GM23338 (cell line): ENCODE measurements around the gene ADH5. TPM values are rescaled to one million over a fixed set of nuclear protein-coding genes. Genes with fewer than 3 reads are reported as not detected.

Source experiments
- ATAC-seq: fragments of 200-7000 bp; cut with Tn5 transposase; 3 replicates; pipeline ENCODE4 v1.9.1; 2020
- DNase-seq: peaks from one replicate; pipeline ENCODE4 v3.0.0-alpha.2; 2015; ENCODE audit warnings: low spot score
- H2AFZ ChIP-seq: fragments of 200-600 bp; sonication (generic); 2 replicates; pipeline ENCODE4 v1.8.0; 2016; ENCODE audit warnings: antibody characterized with exemption, mild to moderate bottlenecking, moderate library complexity
- H3F3A ChIP-seq: fragments of 200-600 bp; sonication (generic); replicated peaks from 2 replicates; pipeline ENCODE4 v1.8.0; 2017; ENCODE audit warnings: antibody characterized with exemption, mixed run types, low read depth
- H3K27ac ChIP-seq: fragments of 200-600 bp; sonication (generic); 2 replicates; pipeline ENCODE4 v1.6.1; 2016; ENCODE audit warnings: low read depth
- H3K27me3 ChIP-seq: fragments of 200-600 bp; sonication (generic); 2 replicates; pipeline ENCODE4 v1.8.0; 2016; ENCODE audit warnings: mild to moderate bottlenecking, mixed run types, moderate library complexity; ENCODE audit not compliant: insufficient read depth
- H3K36me3 ChIP-seq: fragments of 200-600 bp; sonication (generic); 2 replicates; pipeline ENCODE4 v1.8.0; 2016; ENCODE audit warnings: mild to moderate bottlenecking; ENCODE audit not compliant: insufficient read depth
- H3K4me1 ChIP-seq: fragments of 200-600 bp; sonication (generic); 2 replicates; pipeline ENCODE4 v1.8.0; 2016; ENCODE audit warnings: mild to moderate bottlenecking, moderate library complexity; ENCODE audit not compliant: insufficient read depth
- H3K4me2 ChIP-seq: fragments of 200-600 bp; sonication (generic); 2 replicates; pipeline ENCODE4 v1.7.1; 2017; ENCODE audit warnings: mixed run types
- H3K4me3 ChIP-seq: fragments of 200-600 bp; sonication (generic); 2 replicates; pipeline ENCODE4 v1.6.1; 2016; ENCODE audit warnings: mixed run types
- H3K79me2 ChIP-seq: fragments of 200-600 bp; sonication (generic); replicated peaks from 2 replicates; pipeline ENCODE4 v1.8.0; 2017; ENCODE audit warnings: mild to moderate bottlenecking; ENCODE audit not compliant: insufficient read depth
- H3K9me2 ChIP-seq: fragments of 200-600 bp; sonication (generic); 2 replicates; pipeline ENCODE4 v1.8.0; 2017; ENCODE audit not compliant: insufficient read depth
- H4K20me1 ChIP-seq: fragments of 200-600 bp; sonication (generic); replicated peaks from 2 replicates; pipeline ENCODE4 v1.8.0; 2017; ENCODE audit warnings: mild to moderate bottlenecking; ENCODE audit not compliant: insufficient read depth
- H3K27ac Mint-ChIP-seq: 2 replicates; pipeline ENCODE4 v1.8.0; 2020; ENCODE audit warnings: inconsistent platforms, mild to moderate bottlenecking, moderate library complexity, mixed read lengths
- H3K27me3 Mint-ChIP-seq: 3 replicates; pipeline ENCODE4 v1.8.0; 2022; ENCODE audit warnings: low read depth, mild to moderate bottlenecking, moderate library complexity, mixed read lengths, inconsistent platforms; ENCODE audit not compliant: insufficient read depth, poor library complexity
- H3K36me3 Mint-ChIP-seq: 3 replicates; pipeline ENCODE4 v1.8.0; 2021; ENCODE audit warnings: low read depth, mild to moderate bottlenecking, inconsistent platforms, moderate library complexity, mixed read lengths
- H3K4me1 Mint-ChIP-seq: 3 replicates; pipeline ENCODE4 v1.8.0; 2020; ENCODE audit warnings: mild to moderate bottlenecking, inconsistent platforms, mixed read lengths
- H3K4me3 Mint-ChIP-seq: 3 replicates; pipeline ENCODE4 v1.8.0; 2021; ENCODE audit warnings: moderate library complexity, mild to moderate bottlenecking, inconsistent platforms, mixed read lengths
- H3K9me3 Mint-ChIP-seq: 3 replicates; pipeline ENCODE4 v1.8.0; 2020; ENCODE audit warnings: moderate library complexity, mild to moderate bottlenecking, inconsistent platforms, mixed read lengths
- EZH2 ChIP-seq: fragments of 200-600 bp; sonication (generic); IDR thresholded peaks from one replicate; pipeline ENCODE4 v1.8.0; 2017; ENCODE audit warnings: antibody characterized with exemption, mild to moderate bottlenecking, low read depth; ENCODE audit not compliant: unreplicated experiment
- EZH2phosphoT487 ChIP-seq: fragments of 200-600 bp; sonication (generic); IDR thresholded peaks from one replicate; pipeline ENCODE4 v1.8.1; 2018; ENCODE audit warnings: antibody characterized with exemption; ENCODE audit not compliant: unreplicated experiment
- POLR2AphosphoS5 ChIP-seq: IDR thresholded peaks from 2 replicates; pipeline ENCODE4 v1.6.1; 2016; ENCODE audit warnings: antibody characterized with exemption, low read depth
- STAT1 ChIP-seq: IDR thresholded peaks from one replicate; pipeline ENCODE4 v1.6.1; 2016; ENCODE audit warnings: antibody characterized with exemption; ENCODE audit not compliant: unreplicated experiment
- ZNF114 ChIP-seq: fragments of 250-450 bp; sonication (Bioruptor Pico); IDR thresholded peaks from 2 replicates; pipeline ENCODE4 v1.5.0; 2020; ENCODE audit warnings: mild to moderate bottlenecking, moderate library complexity
- ZNF331 ChIP-seq: fragments of 250-450 bp; sonication (Bioruptor Pico); IDR thresholded peaks from 2 replicates; pipeline ENCODE4 v1.5.0; 2020; ENCODE audit warnings: low read depth, mild to moderate bottlenecking, moderate library complexity
- polyA plus RNA-seq: library from polyadenylated mRNA; unstranded; fragments of >200 nt; fragmentation: Nextera tagmentation; extraction: Ambion mirVana; gene quantifications from 2 replicates; pipeline ENCODE4 v1.2.1, GENCODE V29; 2016
- total RNA-seq: library from RNA; depleted of rRNA; stranded (reverse); fragments of >200 nt; shearing (Covaris generic); gene quantifications from 2 replicates; pipeline ENCODE4 v1.2.3, GENCODE V29; 2014
- TF ChIP-seq, protein P1 (sequence below): IDR thresholded peaks from 2 replicates; pipeline ENCODE4 v1.6.1; 2016; ENCODE audit warnings: antibody characterized with exemption
- TF ChIP-seq, protein P2 (sequence below): fragments of 250-450 bp; sonication (Bioruptor Pico); IDR thresholded peaks from 2 replicates; pipeline ENCODE4 v1.5.0; 2020; ENCODE audit warnings: mild to moderate bottlenecking, moderate library complexity

ADH5 gene
- total and polyA plus RNA-seq, 2 experiments from 2014 or later = 224 to 250 TPM

DNA sequence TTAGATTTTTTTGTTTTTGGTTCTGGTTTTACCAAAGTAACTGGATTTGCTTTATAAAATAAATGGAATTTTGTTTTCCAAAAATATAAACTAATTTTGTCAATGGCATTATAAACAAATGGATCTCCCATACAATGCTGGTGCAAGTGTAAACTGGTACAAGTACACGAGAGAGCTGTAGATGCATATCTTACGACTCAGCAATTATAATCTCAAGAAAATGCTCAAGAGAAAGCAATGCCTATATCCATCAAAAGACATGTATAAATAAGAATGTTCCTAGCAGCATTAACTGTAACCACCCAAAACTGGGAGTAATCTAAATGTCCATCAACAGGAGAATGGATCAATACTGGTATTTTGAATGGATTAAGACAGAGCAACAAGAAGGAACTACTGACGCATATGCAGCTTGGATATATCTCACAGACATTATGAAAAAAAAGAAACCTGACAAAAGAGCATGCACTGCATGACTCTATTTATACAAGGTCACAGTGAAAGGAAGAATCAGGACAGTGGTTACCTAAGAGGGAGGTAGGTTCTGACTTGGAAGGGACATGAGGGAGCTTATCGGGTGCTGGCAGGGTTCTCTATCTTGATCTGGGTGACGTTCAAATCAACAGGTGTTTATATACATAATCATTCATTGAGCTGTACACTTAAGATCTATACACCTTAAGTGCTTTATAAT lies 9.5 kb downstream of the ADH5 start (continued):
- TF ChIP-seq, protein P1, sequence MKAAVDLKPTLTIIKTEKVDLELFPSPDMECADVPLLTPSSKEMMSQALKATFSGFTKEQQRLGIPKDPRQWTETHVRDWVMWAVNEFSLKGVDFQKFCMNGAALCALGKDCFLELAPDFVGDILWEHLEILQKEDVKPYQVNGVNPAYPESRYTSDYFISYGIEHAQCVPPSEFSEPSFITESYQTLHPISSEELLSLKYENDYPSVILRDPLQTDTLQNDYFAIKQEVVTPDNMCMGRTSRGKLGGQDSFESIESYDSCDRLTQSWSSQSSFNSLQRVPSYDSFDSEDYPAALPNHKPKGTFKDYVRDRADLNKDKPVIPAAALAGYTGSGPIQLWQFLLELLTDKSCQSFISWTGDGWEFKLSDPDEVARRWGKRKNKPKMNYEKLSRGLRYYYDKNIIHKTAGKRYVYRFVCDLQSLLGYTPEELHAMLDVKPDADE = no peak

DNA sequence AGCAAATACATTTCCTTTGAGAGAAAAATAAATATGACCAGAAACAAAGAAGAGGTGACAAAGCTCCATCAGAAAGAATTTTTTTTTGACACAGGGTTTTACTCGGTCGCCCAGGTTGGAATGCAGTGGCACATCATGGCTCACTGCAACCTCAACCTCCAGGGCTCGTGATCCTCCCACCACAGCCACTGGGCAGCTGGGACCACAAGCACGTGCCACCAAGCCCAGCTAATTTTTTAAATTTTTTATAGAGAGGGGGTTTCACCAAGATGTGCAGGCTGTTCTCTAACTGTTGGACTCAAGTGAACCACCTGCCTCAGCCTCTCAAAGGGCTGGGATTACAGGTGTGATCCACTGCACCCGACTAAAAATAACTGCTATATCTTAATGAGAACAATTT lies 10.3 kb downstream of the ADH5 start:
- H2AFZ ChIP-seq = no peak overlapping the region
- no peaks in the 10 kb centered on the region for H3K9me3 Mint-ChIP-seq

More for the DNA sequence above, 10.3 kb downstream of the ADH5 start:
- Histone ChIP-seq H4K20me1 (peaks cover 11% of the 10 kb centered on the region), H3K4me3 (no peak overlapping the region), H3K79me2 (peaks cover 50% of the 10 kb centered on the region), H3K27me3 (no peaks in the 10 kb centered on the region), H3K4me1 (no peaks in the 10 kb centered on the region), H3K4me2 (no peak overlapping the region), H3K27ac (no peak overlapping the region), H3K36me3 (peaks cover 70% of the 10 kb centered on the region), H3F3A (no peaks in the 10 kb centered on the region), H3K9me2 (no peaks in the 10 kb centered on the region)
- no peak for DNase-seq
- H3K4me1 Mint-ChIP-seq = no peaks in the 10 kb centered on the region
- H3K4me3 Mint-ChIP-seq = no peak overlapping the region
- no peak overlapping the region for H3K27ac Mint-ChIP-seq
- no peak for ATAC-seq
- H3K36me3 Mint-ChIP-seq = peaks cover 94% of the 10 kb centered on the region
- TF ChIP-seq EZH2 = no peak
- TF ChIP-seq, protein P2, sequence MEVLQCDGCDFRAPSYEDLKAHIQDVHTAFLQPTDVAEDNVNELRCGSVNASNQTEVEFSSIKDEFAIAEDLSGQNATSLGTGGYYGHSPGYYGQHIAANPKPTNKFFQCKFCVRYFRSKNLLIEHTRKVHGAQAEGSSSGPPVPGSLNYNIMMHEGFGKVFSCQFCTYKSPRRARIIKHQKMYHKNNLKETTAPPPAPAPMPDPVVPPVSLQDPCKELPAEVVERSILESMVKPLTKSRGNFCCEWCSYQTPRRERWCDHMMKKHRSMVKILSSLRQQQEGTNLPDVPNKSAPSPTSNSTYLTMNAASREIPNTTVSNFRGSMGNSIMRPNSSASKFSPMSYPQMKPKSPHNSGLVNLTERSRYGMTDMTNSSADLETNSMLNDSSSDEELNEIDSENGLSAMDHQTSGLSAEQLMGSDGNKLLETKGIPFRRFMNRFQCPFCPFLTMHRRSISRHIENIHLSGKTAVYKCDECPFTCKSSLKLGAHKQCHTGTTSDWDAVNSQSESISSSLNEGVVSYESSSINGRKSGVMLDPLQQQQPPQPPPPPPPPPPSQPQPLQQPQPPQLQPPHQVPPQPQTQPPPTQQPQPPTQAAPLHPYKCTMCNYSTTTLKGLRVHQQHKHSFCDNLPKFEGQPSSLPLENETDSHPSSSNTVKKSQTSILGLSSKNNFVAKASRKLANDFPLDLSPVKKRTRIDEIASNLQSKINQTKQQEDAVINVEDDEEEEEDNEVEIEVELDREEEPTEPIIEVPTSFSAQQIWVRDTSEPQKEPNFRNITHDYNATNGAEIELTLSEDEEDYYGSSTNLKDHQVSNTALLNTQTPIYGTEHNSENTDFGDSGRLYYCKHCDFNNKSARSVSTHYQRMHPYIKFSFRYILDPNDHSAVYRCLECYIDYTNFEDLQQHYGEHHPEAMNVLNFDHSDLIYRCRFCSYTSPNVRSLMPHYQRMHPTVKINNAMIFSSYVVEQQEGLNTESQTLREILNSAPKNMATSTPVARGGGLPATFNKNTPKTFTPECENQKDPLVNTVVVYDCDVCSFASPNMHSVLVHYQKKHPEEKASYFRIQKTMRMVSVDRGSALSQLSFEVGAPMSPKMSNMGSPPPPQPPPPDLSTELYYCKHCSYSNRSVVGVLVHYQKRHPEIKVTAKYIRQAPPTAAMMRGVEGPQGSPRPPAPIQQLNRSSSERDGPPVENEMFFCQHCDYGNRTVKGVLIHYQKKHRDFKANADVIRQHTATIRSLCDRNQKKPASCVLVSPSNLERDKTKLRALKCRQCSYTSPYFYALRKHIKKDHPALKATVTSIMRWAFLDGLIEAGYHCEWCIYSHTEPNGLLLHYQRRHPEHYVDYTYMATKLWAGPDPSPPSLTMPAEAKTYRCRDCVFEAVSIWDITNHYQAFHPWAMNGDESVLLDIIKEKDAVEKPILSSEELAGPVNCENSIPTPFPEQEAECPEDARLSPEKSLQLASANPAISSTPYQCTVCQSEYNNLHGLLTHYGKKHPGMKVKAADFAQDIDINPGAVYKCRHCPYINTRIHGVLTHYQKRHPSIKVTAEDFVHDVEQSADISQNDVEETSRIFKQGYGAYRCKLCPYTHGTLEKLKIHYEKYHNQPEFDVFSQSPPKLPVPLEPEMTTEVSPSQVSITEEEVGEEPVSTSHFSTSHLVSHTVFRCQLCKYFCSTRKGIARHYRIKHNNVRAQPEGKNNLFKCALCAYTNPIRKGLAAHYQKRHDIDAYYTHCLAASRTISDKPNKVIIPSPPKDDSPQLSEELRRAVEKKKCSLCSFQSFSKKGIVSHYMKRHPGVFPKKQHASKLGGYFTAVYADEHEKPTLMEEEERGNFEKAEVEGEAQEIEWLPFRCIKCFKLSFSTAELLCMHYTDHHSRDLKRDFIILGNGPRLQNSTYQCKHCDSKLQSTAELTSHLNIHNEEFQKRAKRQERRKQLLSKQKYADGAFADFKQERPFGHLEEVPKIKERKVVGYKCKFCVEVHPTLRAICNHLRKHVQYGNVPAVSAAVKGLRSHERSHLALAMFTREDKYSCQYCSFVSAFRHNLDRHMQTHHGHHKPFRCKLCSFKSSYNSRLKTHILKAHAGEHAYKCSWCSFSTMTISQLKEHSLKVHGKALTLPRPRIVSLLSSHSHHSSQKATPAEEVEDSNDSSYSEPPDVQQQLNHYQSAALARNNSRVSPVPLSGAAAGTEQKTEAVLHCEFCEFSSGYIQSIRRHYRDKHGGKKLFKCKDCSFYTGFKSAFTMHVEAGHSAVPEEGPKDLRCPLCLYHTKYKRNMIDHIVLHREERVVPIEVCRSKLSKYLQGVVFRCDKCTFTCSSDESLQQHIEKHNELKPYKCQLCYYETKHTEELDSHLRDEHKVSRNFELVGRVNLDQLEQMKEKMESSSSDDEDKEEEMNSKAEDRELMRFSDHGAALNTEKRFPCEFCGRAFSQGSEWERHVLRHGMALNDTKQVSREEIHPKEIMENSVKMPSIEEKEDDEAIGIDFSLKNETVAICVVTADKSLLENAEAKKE (CRISPR knock-in tag) = no peak
- no peak for TF ChIP-seq STAT1
- no peak for TF ChIP-seq ZNF331
- no peak for TF ChIP-seq ZNF114 (CRISPR knock-in tag)
- TF ChIP-seq POLR2AphosphoS5 = no peak
- no peak for TF ChIP-seq EZH2phosphoT487
- H3K27me3 Mint-ChIP-seq = no peaks in the 10 kb centered on the region
